NT2/D1 (cell line): Measurements from ENCODE around the gene NPIPB2.

Experiments used
- SUZ12 ChIP-seq: IDR thresholded peaks from 2 replicates; pipeline ENCODE4 v1.6.1; 2011; ENCODE audit not compliant: insufficient read length, insufficient read depth; ENCODE audit errors: extremely low read depth
- ZNF274 ChIP-seq: IDR thresholded peaks from 2 replicates; pipeline ENCODE4 v1.6.1; 2011; ENCODE audit warnings: mild to moderate bottlenecking, low read depth, low read length

- TF ChIP-seq ZNF274 (no peak), SUZ12 (no peak)
Observed at GRCh38 chr16:11990702-11991390, 49.0 kb upstream of the NPIPB2 start.
